HepG2 (cell line): ENCODE measurements around the gene LCE2A. TPM values are rescaled to one million over a fixed set of nuclear protein-coding genes. Genes with fewer than 3 reads are reported as not detected.
A peak's percentile ranks its signal among the peaks of the same experiment; 100 is the strongest.

Experiments used
- ATAC-seq: fragments of 200-7000 bp; cut with Tn5 transposase; 3 replicates; pipeline ENCODE4 v1.9.1; 2020; ENCODE audit warnings: mild to moderate bottlenecking, moderate library complexity
- BruUV-seq: library from RNA; stranded (reverse); fragments of 400-500 nt; replicated peaks from 2 replicates; lab custom pipeline; 2021; lab: Mats Ljungman, UMichigan
- CTCF ChIA-PET: fragments of 300-600 bp; formaldehyde crosslinking; extraction: SDS; loops from one replicate; lab custom pipeline; 2021; ENCODE audit warnings: low total read pairs, inconsistent platforms, low intra/inter-chr PET ratio; lab: Yijun Ruan, JAX
- POLR2A ChIA-PET: fragments of 350-600 bp; sonication (Branson Sonifier 250); formaldehyde crosslinking; loops from one replicate; lab custom pipeline; 2020; ENCODE audit warnings: antibody characterized with exemption, inconsistent platforms; lab: Yijun Ruan, JAX
- DNase-seq: peaks from one replicate; pipeline ENCODE4 v3.0.0-alpha.2; 2015; ENCODE audit warnings: low spot score
- FAIRE-seq: peaks from 3 replicates; lab custom pipeline; 2011; peaks lifted over from hg19 to GRCh38; lab: Jason Lieb, UNC
- H2AFZ ChIP-seq: one replicate; pipeline ENCODE4 v1.6.1; 2011; ENCODE audit warnings: low read length, inconsistent platforms
- H3K27ac ChIP-seq: fragments of 300-600 bp; 3 replicates; pipeline ENCODE4 v1.8.0; 2011; ENCODE audit warnings: mixed run types, mild to moderate bottlenecking, mixed read lengths, low read length, inconsistent platforms; ENCODE audit not compliant: insufficient read depth; ENCODE audit errors: extremely low read length
- H3K27me3 ChIP-seq, 2 experiments: fragments of 200-600 bp in 1 of 2; 2 replicates in 1 of 2; 3 replicates in 1 of 2; pipeline versions ENCODE4 v1.6.0 to v1.8.0; 2011; ENCODE audit warnings: low read length in 2 of 2, mild to moderate bottlenecking in 2 of 2, moderate library complexity in 2 of 2, inconsistent platforms in 1 of 2; ENCODE audit not compliant: insufficient read depth in 2 of 2, control insufficient read depth in 1 of 2
- H3K36me3 ChIP-seq, 2 experiments: fragments of 200-600 bp in 1 of 2; replicated peaks in 1 of 2; 2 replicates in 1 of 2; 3 replicates in 1 of 2; pipeline versions ENCODE4 v1.5.1 to v1.8.0; 2011; ENCODE audit warnings: low read length in 2 of 2, inconsistent platforms in 1 of 2; ENCODE audit not compliant: insufficient read depth in 2 of 2, control insufficient read depth in 1 of 2
- H3K4me1 ChIP-seq: 2 replicates; pipeline ENCODE4 v1.5.1; 2012; ENCODE audit warnings: low read length, inconsistent platforms; ENCODE audit not compliant: insufficient read depth
- H3K4me2 ChIP-seq: 2 replicates; pipeline ENCODE4 v1.6.0; 2011; ENCODE audit warnings: low read depth, low read length, inconsistent platforms
- H3K4me3 ChIP-seq, 3 experiments: fragments of 200-600 bp in 1 of 3; sonication (generic), shearing (Covaris generic) in 1 of 3; replicated peaks in 1 of 3; 2 replicates each; pipeline ENCODE4 v1.5.1; 2011 to 2016; ENCODE audit warnings: low read length in 3 of 3, inconsistent platforms in 2 of 3, low read depth in 2 of 3, mild to moderate bottlenecking in 2 of 3, control low read depth in 1 of 3, mixed read lengths in 1 of 3; ENCODE audit not compliant: insufficient read depth in 1 of 3
- H3K79me2 ChIP-seq: one replicate; pipeline ENCODE4 v1.6.1; 2011; ENCODE audit warnings: low read length, inconsistent platforms; ENCODE audit not compliant: insufficient read depth
- H3K9ac ChIP-seq: 2 replicates; pipeline ENCODE4 v1.6.0; 2011; ENCODE audit warnings: mild to moderate bottlenecking, low read depth, low read length, inconsistent platforms; ENCODE audit not compliant: insufficient read depth
- H3K9me3 ChIP-seq: 2 replicates; pipeline ENCODE4 v1.5.1; 2012; ENCODE audit warnings: mild to moderate bottlenecking, low read length
- H4K20me1 ChIP-seq: 2 replicates; pipeline ENCODE4 v1.6.0; 2011; ENCODE audit warnings: inconsistent platforms, mild to moderate bottlenecking, low read length, moderate library complexity; ENCODE audit not compliant: insufficient read depth
- CHD4 ChIP-seq: fragments of 200-600 bp; sonication (generic); IDR thresholded peaks from 2 replicates; pipeline ENCODE4 v1.7.0; 2017; ENCODE audit warnings: mild to moderate bottlenecking, low read length, borderline replicate concordance
- ELK4 ChIP-seq: sonication (generic); formaldehyde crosslinking; IDR thresholded peaks from 2 replicates; pipeline ENCODE4 v1.9.0; 2021; ENCODE audit warnings: missing genetic modification reagents, borderline replicate concordance
- FOXO1 ChIP-seq: sonication (generic); formaldehyde crosslinking; IDR thresholded peaks from 2 replicates; pipeline ENCODE4 v1.4.0; 2020; ENCODE audit warnings: missing genetic modification reagents
- GFI1 ChIP-seq: sonication (generic); formaldehyde crosslinking; IDR thresholded peaks from 2 replicates; pipeline ENCODE4 v1.5.0; 2020; ENCODE audit warnings: missing genetic modification reagents, mild to moderate bottlenecking, borderline replicate concordance
- GRHL1 ChIP-seq: sonication (generic); formaldehyde crosslinking; conservative IDR thresholded peaks from 2 replicates; pipeline ENCODE4 v1.8.0; 2022; ENCODE audit warnings: missing genetic modification reagents
- HNRNPUL1 ChIP-seq: fragments of 200-400 bp; formaldehyde crosslinking; IDR thresholded peaks from 2 replicates; pipeline ENCODE4 v1.6.1; 2017; ENCODE audit warnings: low read depth, mild to moderate bottlenecking, low read length, moderate library complexity
- NFATC3 ChIP-seq: sonication (generic); formaldehyde crosslinking; IDR thresholded peaks from 2 replicates; pipeline ENCODE4 v1.5.1; 2020; ENCODE audit warnings: mild to moderate bottlenecking, missing genetic modification reagents
- ZFAT ChIP-seq: sonication (generic); formaldehyde crosslinking; conservative IDR thresholded peaks from 2 replicates; pipeline ENCODE4 v1.8.1; 2023; ENCODE audit warnings: missing genetic modification reagents, inconsistent platforms
- ZNF343 ChIP-seq: sonication (generic); formaldehyde crosslinking; IDR thresholded peaks from 2 replicates; pipeline ENCODE4 v1.4.0; 2020; ENCODE audit warnings: mild to moderate bottlenecking, missing genetic modification reagents
- ZNF430 ChIP-seq: sonication (generic); formaldehyde crosslinking; IDR thresholded peaks from 2 replicates; pipeline ENCODE4 v1.9.0; 2021; ENCODE audit warnings: mild to moderate bottlenecking, missing genetic modification reagents
- ZNF629 ChIP-seq: sonication (generic); formaldehyde crosslinking; conservative IDR thresholded peaks from 2 replicates; pipeline ENCODE4 v1.5.0; 2020; ENCODE audit warnings: missing genetic modification reagents
- ZNF652 ChIP-seq: IDR thresholded peaks from 2 replicates; pipeline ENCODE4 v1.6.1; 2016; ENCODE audit warnings: low read depth, borderline replicate concordance
- ZNF878 ChIP-seq: sonication (generic); formaldehyde crosslinking; IDR thresholded peaks from 2 replicates; pipeline ENCODE4 v1.8.1; 2023; ENCODE audit warnings: mild to moderate bottlenecking, missing genetic modification reagents, moderate library complexity
- WGBS: methylation state at CpG from one replicate; pipeline ENCODE4 v1.1.6; 2017; ENCODE audit warnings: low lambda C conversion rate; 5-methylcytosine and 5-hydroxymethylcytosine counted together
- in situ Hi-C: cut with HindIII; loops from 2 replicates; pipeline ENCODE4 v1.10.0; 2017; ENCODE audit warnings: low pct_unique_long_range_greater_than_20kb; ENCODE audit not compliant: extremely low pct_ligation_motif_present
- intact Hi-C: fragments of 100-400 bp; cut with micrococcal nuclease; formaldehyde crosslinking; loops from one replicate; pipeline ENCODE4 v1.10.0; 2022; ENCODE audit not compliant: unreplicated experiment
- polyA plus RNA-seq, 8 experiments: library from polyadenylated mRNA; depleted of rRNA in 3 of 8; stranded (reverse) in 7 of 8; unstranded in 1 of 8; fragments of >200 nt; fragmentation: Illumina TruSeq in 4 of 8; extraction: Trizol in 4 of 8; gene quantifications; 2 replicates each; pipeline versions ENCODE4 v1.2.1 to v1.2.3, GENCODE V29; 2011 to 2016; ENCODE audit warnings: low read depth in 4 of 8, missing spikeins in 1 of 8, mixed read lengths in 1 of 8; ENCODE audit not compliant: insufficient read depth in 1 of 8
- total RNA-seq, 5 experiments: library from RNA; depleted of rRNA; stranded (reverse); fragments of >200 nt; fragmentation: Illumina TruSeq; extraction: Trizol; gene quantifications; 2 replicates each; pipeline ENCODE4 v1.2.3, GENCODE V29; 2016; ENCODE audit warnings: low read depth in 1 of 5
- TF ChIP-seq, protein P1 (sequence below): sonication (generic); formaldehyde crosslinking; IDR thresholded peaks from 2 replicates; pipeline ENCODE4 v1.5.0; 2020; ENCODE audit warnings: missing genetic modification reagents
- TF ChIP-seq, protein P2 (sequence below): sonication (generic); formaldehyde crosslinking; IDR thresholded peaks from 2 replicates; pipeline ENCODE4 v1.5.0; 2020; ENCODE audit warnings: missing genetic modification reagents
- TF ChIP-seq, protein P3 (sequence below): sonication (generic); formaldehyde crosslinking; IDR thresholded peaks from 2 replicates; pipeline ENCODE4 v1.8.1; 2022; ENCODE audit warnings: low read depth, mild to moderate bottlenecking, missing genetic modification reagents

The LCE2A gene
- total and polyA plus RNA-seq, 2 of the 13 experiments (the other 11 are each of a cell fraction or from before 2014, with no cell fraction given) = not detected

- ChIA-PET CTCF (no interaction called here), POLR2A (no interaction called here)
- DNase-seq (peak; percentile 11), FAIRE-seq (no peak), ATAC-seq (no peak)
- Histone ChIP-seq H2AFZ (no peak overlapping the region), H3K4me1 (no peaks in the 10 kb centered on the region), H3K4me3 (no peak overlapping the region), H3K27me3 (no peaks in the 10 kb centered on the region), H3K36me3 (no peaks in the 10 kb centered on the region), H3K4me2 (no peak overlapping the region), H3K27ac (no peak overlapping the region), H4K20me1 (no peaks in the 10 kb centered on the region), H3K79me2 (no peaks in the 10 kb centered on the region), H3K9me3 (no peaks in the 10 kb centered on the region), H3K9ac (no peak overlapping the region)
- TF ChIP-seq HNRNPUL1 (no peak), ZNF878 (no peak), FOXO1 (CRISPR knock-in tag) (no peak), ZFAT (CRISPR knock-in tag) (no peak), ZNF343 (CRISPR knock-in tag) (no peak), GFI1 (CRISPR knock-in tag) (no peak), ZNF430 (no peak), ZNF629 (CRISPR knock-in tag) (no peak), ZNF652 (CRISPR knock-in tag) (no peak), NFATC3 (CRISPR knock-in tag) (no peak), CHD4 (no peak), GRHL1 (CRISPR knock-in tag) (no peak), ELK4 (CRISPR knock-in tag) (no peak)
- TF ChIP-seq, protein P1, sequence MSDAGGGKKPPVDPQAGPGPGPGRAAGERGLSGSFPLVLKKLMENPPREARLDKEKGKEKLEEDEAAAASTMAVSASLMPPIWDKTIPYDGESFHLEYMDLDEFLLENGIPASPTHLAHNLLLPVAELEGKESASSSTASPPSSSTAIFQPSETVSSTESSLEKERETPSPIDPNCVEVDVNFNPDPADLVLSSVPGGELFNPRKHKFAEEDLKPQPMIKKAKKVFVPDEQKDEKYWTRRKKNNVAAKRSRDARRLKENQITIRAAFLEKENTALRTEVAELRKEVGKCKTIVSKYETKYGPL (CRISPR knock-in tag) = no peak
- TF ChIP-seq, protein P2, sequence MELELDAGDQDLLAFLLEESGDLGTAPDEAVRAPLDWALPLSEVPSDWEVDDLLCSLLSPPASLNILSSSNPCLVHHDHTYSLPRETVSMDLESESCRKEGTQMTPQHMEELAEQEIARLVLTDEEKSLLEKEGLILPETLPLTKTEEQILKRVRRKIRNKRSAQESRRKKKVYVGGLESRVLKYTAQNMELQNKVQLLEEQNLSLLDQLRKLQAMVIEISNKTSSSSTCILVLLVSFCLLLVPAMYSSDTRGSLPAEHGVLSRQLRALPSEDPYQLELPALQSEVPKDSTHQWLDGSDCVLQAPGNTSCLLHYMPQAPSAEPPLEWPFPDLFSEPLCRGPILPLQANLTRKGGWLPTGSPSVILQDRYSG (CRISPR knock-in tag) = no peak
- TF ChIP-seq, protein P3, sequence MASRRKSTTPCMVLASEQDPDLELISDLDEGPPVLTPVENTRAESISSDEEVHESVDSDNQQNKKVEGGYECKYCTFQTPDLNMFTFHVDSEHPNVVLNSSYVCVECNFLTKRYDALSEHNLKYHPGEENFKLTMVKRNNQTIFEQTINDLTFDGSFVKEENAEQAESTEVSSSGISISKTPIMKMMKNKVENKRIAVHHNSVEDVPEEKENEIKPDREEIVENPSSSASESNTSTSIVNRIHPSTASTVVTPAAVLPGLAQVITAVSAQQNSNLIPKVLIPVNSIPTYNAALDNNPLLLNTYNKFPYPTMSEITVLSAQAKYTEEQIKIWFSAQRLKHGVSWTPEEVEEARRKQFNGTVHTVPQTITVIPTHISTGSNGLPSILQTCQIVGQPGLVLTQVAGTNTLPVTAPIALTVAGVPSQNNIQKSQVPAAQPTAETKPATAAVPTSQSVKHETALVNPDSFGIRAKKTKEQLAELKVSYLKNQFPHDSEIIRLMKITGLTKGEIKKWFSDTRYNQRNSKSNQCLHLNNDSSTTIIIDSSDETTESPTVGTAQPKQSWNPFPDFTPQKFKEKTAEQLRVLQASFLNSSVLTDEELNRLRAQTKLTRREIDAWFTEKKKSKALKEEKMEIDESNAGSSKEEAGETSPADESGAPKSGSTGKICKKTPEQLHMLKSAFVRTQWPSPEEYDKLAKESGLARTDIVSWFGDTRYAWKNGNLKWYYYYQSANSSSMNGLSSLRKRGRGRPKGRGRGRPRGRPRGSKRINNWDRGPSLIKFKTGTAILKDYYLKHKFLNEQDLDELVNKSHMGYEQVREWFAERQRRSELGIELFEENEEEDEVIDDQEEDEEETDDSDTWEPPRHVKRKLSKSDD = no peak
- in situ Hi-C loops (no loop called here), intact Hi-C loops (no loop called here)
- WGBS = 0% methylated on average over 2 of the region's 2 CpGs
- no TSS peak for BruUV-seq
These were observed 25.1 kb upstream of the LCE2A start for GRCh38 chr1:152673016-152673415.
